Esophagus squamous epithelium (tissue), 4 donors: ENCODE measurements around the gene MAS1.

Source experiments
- CTCF ChIP-seq, 6 experiments: fragments of 450-650 bp in 4 of 6; fragments of 200-600 bp in 2 of 6; sonication (generic) in 2 of 6; IDR thresholded peaks; one replicate each; pipeline ENCODE4 v1.5.1; 2016 to 2019; ENCODE audit warnings: antibody characterized with exemption in 6 of 6, mild to moderate bottlenecking in 4 of 6, moderate library complexity in 4 of 6
- POLR2A ChIP-seq, 4 donors: fragments of 450-650 bp; IDR thresholded peaks; one replicate each; pipeline ENCODE4 v1.6.1; 2017; ENCODE audit warnings: antibody characterized with exemption in 4 of 4, mild to moderate bottlenecking in 4 of 4, moderate library complexity in 3 of 4

DNA sequence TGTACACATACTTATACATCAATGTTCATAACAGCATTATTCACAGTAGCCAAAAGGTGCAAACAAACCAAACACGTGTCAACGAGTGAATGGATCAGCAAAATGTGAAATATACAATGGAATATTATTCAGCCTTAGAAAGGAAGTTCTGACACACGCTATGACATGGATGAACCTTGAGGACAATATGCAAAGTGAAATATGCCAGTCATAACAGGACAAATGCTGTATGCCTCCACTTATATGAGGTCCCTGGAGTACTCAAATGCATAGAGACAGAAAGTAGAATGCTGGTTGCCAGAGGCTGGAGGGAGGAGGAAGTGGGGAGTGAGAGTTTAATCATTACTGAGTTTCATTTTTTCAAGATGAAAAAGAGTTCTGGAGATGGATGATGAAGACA is 40.3 kb downstream of the MAS1 start:
- no peak for TF ChIP-seq POLR2A (IDR thresholded peaks at IDR 0.05)
- no peak for TF ChIP-seq CTCF (IDR thresholded peaks at IDR 0.05)
